Endothelial cell of umbilical vein (primary cell): ENCODE results near the gene MGAT5. TPM values are rescaled to one million over a fixed set of nuclear protein-coding genes. Genes with fewer than 3 reads are reported as not detected.

Source experiments
- BruUV-seq: library from RNA; stranded (reverse); fragments of 400-500 nt; replicated peaks from 2 replicates; lab custom pipeline; 2021; lab: Mats Ljungman, UMichigan
- CTCF ChIA-PET: fragments of 300-600, 350-600 bp; sonication (Branson Sonifier 250); formaldehyde crosslinking; loops from one replicate; lab custom pipeline; 2021; ENCODE audit warnings: antibody characterized with exemption, inconsistent platforms; lab: Charles Lee
- POLR2A ChIA-PET: fragments of 300-600, 350-600 bp; sonication (Branson Sonifier 250); formaldehyde crosslinking; loops from one replicate; lab custom pipeline; 2021; ENCODE audit warnings: antibody characterized with exemption, inconsistent platforms; lab: Charles Lee
- DNase-seq: peaks from one replicate; pipeline ENCODE4 v3.0.0-alpha.2; 2011; ENCODE audit warnings: low read depth, low spot score
- FAIRE-seq: peaks from 2 replicates; lab custom pipeline; 2011; peaks lifted over from hg19 to GRCh38; lab: Jason Lieb, UNC
- H2AFZ ChIP-seq: 2 replicates; pipeline ENCODE4 v1.6.0; 2012; ENCODE audit warnings: low read depth, low read length, control low read depth, inconsistent platforms
- H3K27ac ChIP-seq: 2 replicates; pipeline ENCODE4 v1.5.1; 2011; ENCODE audit warnings: low read depth, mild to moderate bottlenecking, control low read depth, low read length, moderate library complexity; ENCODE audit not compliant: insufficient read depth
- H3K27me3 ChIP-seq, 2 experiments: 2 replicates each; pipeline versions ENCODE4 v1.6.0 to v1.6.1; 2011; ENCODE audit warnings: low read length in 2 of 2, mixed read lengths in 1 of 2; ENCODE audit not compliant: control insufficient read depth in 2 of 2, insufficient read depth in 2 of 2
- H3K36me3 ChIP-seq, 2 experiments: 2 replicates in 1 of 2; 3 replicates in 1 of 2; pipeline ENCODE4 v1.5.1; 2011; ENCODE audit warnings: low read length in 2 of 2, mild to moderate bottlenecking in 1 of 2, moderate library complexity in 1 of 2; ENCODE audit not compliant: control insufficient read depth in 2 of 2, insufficient read depth in 2 of 2; ENCODE audit errors: extremely low read depth in 1 of 2
- H3K4me1 ChIP-seq: 3 replicates; pipeline ENCODE4 v1.5.1; 2011; ENCODE audit warnings: mild to moderate bottlenecking, low read length; ENCODE audit not compliant: control insufficient read depth, insufficient read depth; ENCODE audit errors: extremely low read depth
- H3K4me2 ChIP-seq: 2 replicates; pipeline ENCODE4 v1.6.1; 2011; ENCODE audit warnings: low read length, control low read depth, mixed read lengths; ENCODE audit not compliant: insufficient read depth
- H3K4me3 ChIP-seq, 3 experiments: fragments of 200-600 bp in 1 of 3; sonication (generic), shearing (Covaris generic) in 1 of 3; replicated peaks in 1 of 3; 2 replicates each; pipeline ENCODE4 v1.5.1; 2011 to 2016; ENCODE audit warnings: control low read depth in 3 of 3, low read length in 3 of 3, mild to moderate bottlenecking in 2 of 3, inconsistent platforms in 1 of 3, low read depth in 1 of 3, moderate library complexity in 1 of 3; ENCODE audit not compliant: insufficient read depth in 1 of 3
- H3K79me2 ChIP-seq: 2 replicates; pipeline ENCODE4 v1.6.0; 2012; ENCODE audit warnings: low read length, inconsistent platforms; ENCODE audit not compliant: control insufficient read depth, insufficient read depth
- H3K9ac ChIP-seq: replicated peaks from 2 replicates; pipeline ENCODE3; 2011; ENCODE audit warnings: low read length, control low read depth; ENCODE audit not compliant: insufficient read depth; ENCODE audit errors: extremely low read depth
- H3K9me1 ChIP-seq: replicated peaks from 3 replicates; pipeline ENCODE4 v1.6.0; 2011; ENCODE audit warnings: mild to moderate bottlenecking, low read length; ENCODE audit not compliant: control insufficient read depth, insufficient read depth; ENCODE audit errors: extremely low read depth
- H3K9me3 ChIP-seq: replicated peaks from 2 replicates; pipeline ENCODE4 v1.5.1; 2012; ENCODE audit warnings: low read length, inconsistent platforms; ENCODE audit not compliant: control insufficient read depth, insufficient read depth
- H4K20me1 ChIP-seq: replicated peaks from 2 replicates; pipeline ENCODE3; 2011; ENCODE audit warnings: mild to moderate bottlenecking, low read length; ENCODE audit not compliant: control insufficient read depth, insufficient read depth; ENCODE audit errors: extremely low read depth
- CTCF ChIP-seq, 2 donors: IDR thresholded peaks; 1 replicate in 1 of 2; 2 replicates in 1 of 2; pipeline ENCODE4 v1.5.1; 2011; ENCODE audit warnings: low read length in 2 of 2, mild to moderate bottlenecking in 2 of 2, moderate library complexity in 2 of 2, control low read depth in 1 of 2, inconsistent platforms in 1 of 2, low read depth in 1 of 2; ENCODE audit not compliant: insufficient read depth in 1 of 2; ENCODE audit errors: extremely low read depth in 1 of 2
- EZH2 ChIP-seq: IDR thresholded peaks from 2 replicates; pipeline ENCODE4 v1.6.1; 2012; ENCODE audit warnings: borderline replicate concordance, low read depth, mild to moderate bottlenecking, moderate library complexity, low read length, inconsistent platforms; ENCODE audit not compliant: severe bottlenecking
- FOS ChIP-seq: IDR thresholded peaks from 2 replicates; pipeline ENCODE4 v1.6.1; 2011; ENCODE audit warnings: mild to moderate bottlenecking, low read length, moderate library complexity, borderline replicate concordance; ENCODE audit not compliant: insufficient read depth
- GATA2 ChIP-seq: IDR thresholded peaks from 2 replicates; pipeline ENCODE4 v1.7.0; 2011; ENCODE audit warnings: low read depth, mild to moderate bottlenecking, moderate library complexity, mixed read lengths, low read length; ENCODE audit not compliant: insufficient read length, insufficient read depth
- JUN ChIP-seq: IDR thresholded peaks from 2 replicates; pipeline ENCODE4 v1.6.1; 2011; ENCODE audit warnings: borderline replicate concordance, low read depth; ENCODE audit not compliant: insufficient read length, insufficient read depth
- MAX ChIP-seq: IDR thresholded peaks from 2 replicates; pipeline ENCODE4 v1.6.1; 2011; ENCODE audit not compliant: insufficient read depth, insufficient read length
- MYC ChIP-seq: IDR thresholded peaks from one replicate; pipeline ENCODE4 v1.6.1; 2011; ENCODE audit warnings: mild to moderate bottlenecking, low read depth, low read length
- POLR2A ChIP-seq: IDR thresholded peaks from 2 replicates; pipeline ENCODE4 v1.6.1; 2012; ENCODE audit warnings: low read depth, mild to moderate bottlenecking, control low read depth, low read length
- POLR2AphosphoS5 ChIP-seq: IDR thresholded peaks from 2 replicates; pipeline ENCODE4 v1.6.1; 2012; ENCODE audit warnings: low read depth, mild to moderate bottlenecking, control low read depth, low read length, moderate library complexity; ENCODE audit not compliant: insufficient read depth
- dilution Hi-C: fragments of 300-500 bp; cut with MboI; formaldehyde crosslinking; loops from one replicate; pipeline ENCODE4 v1.15.0; 2019; ENCODE audit warnings: low sequenced_read_pairs; ENCODE audit not compliant: extremely low pct_ligation_motif_present
- intact Hi-C: fragments of 100-400 bp; cut with micrococcal nuclease; formaldehyde crosslinking; loops from one replicate; pipeline ENCODE4 v1.10.0; 2022
- polyA plus RNA-seq, 4 experiments: library from polyadenylated mRNA; depleted of rRNA in 3 of 4; stranded (reverse) in 3 of 4; unstranded in 1 of 4; fragments of >200 nt; gene quantifications; 2 replicates each; pipeline versions ENCODE4 v1.2.1 to v1.2.3, GENCODE V29; 2011 to 2012; ENCODE audit warnings: missing spikeins in 1 of 4
- total RNA-seq: library from RNA; stranded (reverse); gene quantifications from 2 replicates; pipeline ENCODE4 v1.2.3, GENCODE V29; 2021

MGAT5 gene
- total and polyA plus RNA-seq, 2 donors (not counting 3 experiments of a cell fraction or from before 2014, with no cell fraction given) = 17.7 to 84.1 TPM

GRCh38 chr2:134314681-134315368, 61.0 kb downstream of the MGAT5 start:
- dilution Hi-C loops = no loop called here
- FAIRE-seq = no peak

More at GRCh38 chr2:134314681-134315368, 61.0 kb downstream of the MGAT5 start:
- H3K9me1 ChIP-seq = no peaks in the 10 kb centered on the region
- no peak overlapping the region for H3K4me2 ChIP-seq
- ChIA-PET CTCF (interaction anchor here (0.6 to 1.6 kb wide), 3 partner anchors 97 to 430 kb away, joined by 3 to 5 read pairs (median 3); no protein-coding TSS in a partner anchor), POLR2A (no interaction called here)
- DNase-seq = no peak
- H3K79me2 ChIP-seq = no peaks in the 10 kb centered on the region
- no TSS peak for BruUV-seq
- H3K36me3 ChIP-seq = no peaks in the 10 kb centered on the region
- H3K27ac ChIP-seq = no peak overlapping the region
- no peak for TF ChIP-seq CTCF (IDR thresholded peaks at IDR 0.05; ENCODE audit: extremely low read depth in 1 of 2, insufficient read depth in 1 of 2, low read depth in 1 of 2, low read length in 2 of 2)
- no peak for TF ChIP-seq GATA2
- no peak for TF ChIP-seq POLR2A
- no peak for TF ChIP-seq FOS
- TF ChIP-seq POLR2AphosphoS5 = no peak
- no peak for TF ChIP-seq JUN
- TF ChIP-seq EZH2 = no peak
- no peak for TF ChIP-seq MYC
- no peak for TF ChIP-seq MAX
- intact Hi-C loops = no loop called here
- H3K4me3 ChIP-seq = no peak overlapping the region
- H3K27me3 ChIP-seq = no peaks in the 10 kb centered on the region
- H2AFZ ChIP-seq = no peak overlapping the region
- H4K20me1 ChIP-seq = no peaks in the 10 kb centered on the region
- H3K4me1 ChIP-seq = peaks cover 18% of the 10 kb centered on the region
- no peak overlapping the region for H3K9ac ChIP-seq
- H3K9me3 ChIP-seq = no peaks in the 10 kb centered on the region
